GM23338 (cell line): ENCODE results near the gene C1orf21. TPM values are rescaled to one million over a fixed set of nuclear protein-coding genes. Genes with fewer than 3 reads are reported as not detected.

Source experiments
- ATAC-seq: fragments of 200-7000 bp; cut with Tn5 transposase; 3 replicates; pipeline ENCODE4 v1.9.1; 2020
- DNase-seq: peaks from one replicate; pipeline ENCODE4 v3.0.0-alpha.2; 2015; ENCODE audit warnings: low spot score
- H2AFZ ChIP-seq: fragments of 200-600 bp; sonication (generic); 2 replicates; pipeline ENCODE4 v1.8.0; 2016; ENCODE audit warnings: antibody characterized with exemption, mild to moderate bottlenecking, moderate library complexity
- H3F3A ChIP-seq: fragments of 200-600 bp; sonication (generic); replicated peaks from 2 replicates; pipeline ENCODE4 v1.8.0; 2017; ENCODE audit warnings: antibody characterized with exemption, mixed run types, low read depth
- H3K27ac ChIP-seq: fragments of 200-600 bp; sonication (generic); 2 replicates; pipeline ENCODE4 v1.6.1; 2016; ENCODE audit warnings: low read depth
- H3K27me3 ChIP-seq: fragments of 200-600 bp; sonication (generic); 2 replicates; pipeline ENCODE4 v1.8.0; 2016; ENCODE audit warnings: mild to moderate bottlenecking, mixed run types, moderate library complexity; ENCODE audit not compliant: insufficient read depth
- H3K36me3 ChIP-seq: fragments of 200-600 bp; sonication (generic); 2 replicates; pipeline ENCODE4 v1.8.0; 2016; ENCODE audit warnings: mild to moderate bottlenecking; ENCODE audit not compliant: insufficient read depth
- H3K4me1 ChIP-seq: fragments of 200-600 bp; sonication (generic); 2 replicates; pipeline ENCODE4 v1.8.0; 2016; ENCODE audit warnings: mild to moderate bottlenecking, moderate library complexity; ENCODE audit not compliant: insufficient read depth
- H3K4me2 ChIP-seq: fragments of 200-600 bp; sonication (generic); 2 replicates; pipeline ENCODE4 v1.7.1; 2017; ENCODE audit warnings: mixed run types
- H3K4me3 ChIP-seq: fragments of 200-600 bp; sonication (generic); 2 replicates; pipeline ENCODE4 v1.6.1; 2016; ENCODE audit warnings: mixed run types
- H3K79me2 ChIP-seq: fragments of 200-600 bp; sonication (generic); replicated peaks from 2 replicates; pipeline ENCODE4 v1.8.0; 2017; ENCODE audit warnings: mild to moderate bottlenecking; ENCODE audit not compliant: insufficient read depth
- H3K9me2 ChIP-seq: fragments of 200-600 bp; sonication (generic); 2 replicates; pipeline ENCODE4 v1.8.0; 2017; ENCODE audit not compliant: insufficient read depth
- H4K20me1 ChIP-seq: fragments of 200-600 bp; sonication (generic); replicated peaks from 2 replicates; pipeline ENCODE4 v1.8.0; 2017; ENCODE audit warnings: mild to moderate bottlenecking; ENCODE audit not compliant: insufficient read depth
- H3K27ac Mint-ChIP-seq: 2 replicates; pipeline ENCODE4 v1.8.0; 2020; ENCODE audit warnings: inconsistent platforms, mild to moderate bottlenecking, moderate library complexity, mixed read lengths
- H3K27me3 Mint-ChIP-seq: 3 replicates; pipeline ENCODE4 v1.8.0; 2022; ENCODE audit warnings: low read depth, mild to moderate bottlenecking, moderate library complexity, mixed read lengths, inconsistent platforms; ENCODE audit not compliant: insufficient read depth, poor library complexity
- H3K36me3 Mint-ChIP-seq: 3 replicates; pipeline ENCODE4 v1.8.0; 2021; ENCODE audit warnings: low read depth, mild to moderate bottlenecking, inconsistent platforms, moderate library complexity, mixed read lengths
- H3K4me1 Mint-ChIP-seq: 3 replicates; pipeline ENCODE4 v1.8.0; 2020; ENCODE audit warnings: mild to moderate bottlenecking, inconsistent platforms, mixed read lengths
- H3K4me3 Mint-ChIP-seq: 3 replicates; pipeline ENCODE4 v1.8.0; 2021; ENCODE audit warnings: moderate library complexity, mild to moderate bottlenecking, inconsistent platforms, mixed read lengths
- H3K9me3 Mint-ChIP-seq: 3 replicates; pipeline ENCODE4 v1.8.0; 2020; ENCODE audit warnings: moderate library complexity, mild to moderate bottlenecking, inconsistent platforms, mixed read lengths
- JUNB ChIP-seq: IDR thresholded peaks from one replicate; pipeline ENCODE4 v1.6.1; 2016; ENCODE audit warnings: antibody characterized with exemption; ENCODE audit not compliant: unreplicated experiment
- NANOG ChIP-seq: IDR thresholded peaks from 2 replicates; pipeline ENCODE4 v1.6.1; 2016; ENCODE audit warnings: antibody characterized with exemption, borderline replicate concordance
- STAT1 ChIP-seq: IDR thresholded peaks from one replicate; pipeline ENCODE4 v1.6.1; 2016; ENCODE audit warnings: antibody characterized with exemption; ENCODE audit not compliant: unreplicated experiment
- ZNF114 ChIP-seq: fragments of 250-450 bp; sonication (Bioruptor Pico); IDR thresholded peaks from 2 replicates; pipeline ENCODE4 v1.5.0; 2020; ENCODE audit warnings: mild to moderate bottlenecking, moderate library complexity
- polyA plus RNA-seq: library from polyadenylated mRNA; unstranded; fragments of >200 nt; fragmentation: Nextera tagmentation; extraction: Ambion mirVana; gene quantifications from 2 replicates; pipeline ENCODE4 v1.2.1, GENCODE V29; 2016
- total RNA-seq: library from RNA; depleted of rRNA; stranded (reverse); fragments of >200 nt; shearing (Covaris generic); gene quantifications from 2 replicates; pipeline ENCODE4 v1.2.3, GENCODE V29; 2014
- TF ChIP-seq, protein P1 (sequence below): IDR thresholded peaks from 2 replicates; pipeline ENCODE4 v1.6.1; 2016; ENCODE audit warnings: antibody characterized with exemption
- TF ChIP-seq, protein P2 (sequence below), 2 experiments: fragments of 200-600 bp in 1 of 2; sonication (generic) in 1 of 2; conservative IDR thresholded peaks; 2 replicates each; pipeline versions ENCODE4 v1.5.1 to v1.6.1; 2016 to 2017; ENCODE audit warnings: antibody characterized with exemption in 2 of 2, low read depth in 2 of 2, mild to moderate bottlenecking in 2 of 2, moderate library complexity in 1 of 2
- TF ChIP-seq, protein P3 (sequence below): IDR thresholded peaks from one replicate; pipeline ENCODE4 v1.6.1; 2018; ENCODE audit warnings: antibody characterized with exemption; ENCODE audit not compliant: unreplicated experiment

C1orf21 gene
- total and polyA plus RNA-seq, 2 experiments from 2014 or later: 28.0 to 40.4 TPM

DNA sequence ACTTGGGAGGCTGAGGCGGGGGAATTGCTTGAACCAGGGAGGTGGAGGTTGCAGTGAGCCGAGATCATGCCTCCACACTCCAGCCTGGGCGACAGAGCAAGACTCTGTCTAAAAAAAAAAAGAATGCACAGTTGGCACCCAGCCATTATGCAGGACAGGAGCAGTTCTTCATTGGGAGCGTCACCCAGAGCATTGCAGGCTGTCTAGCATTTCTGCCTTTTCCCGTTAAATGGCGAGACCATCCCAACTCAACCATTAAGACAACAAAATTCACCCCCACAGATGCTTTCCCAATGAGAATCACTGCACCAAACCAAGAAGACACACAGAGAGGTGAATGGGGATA, 262.0 kb downstream of the C1orf21 start (continued):
- TF ChIP-seq, protein P1, sequence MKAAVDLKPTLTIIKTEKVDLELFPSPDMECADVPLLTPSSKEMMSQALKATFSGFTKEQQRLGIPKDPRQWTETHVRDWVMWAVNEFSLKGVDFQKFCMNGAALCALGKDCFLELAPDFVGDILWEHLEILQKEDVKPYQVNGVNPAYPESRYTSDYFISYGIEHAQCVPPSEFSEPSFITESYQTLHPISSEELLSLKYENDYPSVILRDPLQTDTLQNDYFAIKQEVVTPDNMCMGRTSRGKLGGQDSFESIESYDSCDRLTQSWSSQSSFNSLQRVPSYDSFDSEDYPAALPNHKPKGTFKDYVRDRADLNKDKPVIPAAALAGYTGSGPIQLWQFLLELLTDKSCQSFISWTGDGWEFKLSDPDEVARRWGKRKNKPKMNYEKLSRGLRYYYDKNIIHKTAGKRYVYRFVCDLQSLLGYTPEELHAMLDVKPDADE: no peak
- no peak for TF ChIP-seq STAT1
- TF ChIP-seq ZNF114: no peak
- TF ChIP-seq NANOG: no peak
- TF ChIP-seq, protein P2, sequence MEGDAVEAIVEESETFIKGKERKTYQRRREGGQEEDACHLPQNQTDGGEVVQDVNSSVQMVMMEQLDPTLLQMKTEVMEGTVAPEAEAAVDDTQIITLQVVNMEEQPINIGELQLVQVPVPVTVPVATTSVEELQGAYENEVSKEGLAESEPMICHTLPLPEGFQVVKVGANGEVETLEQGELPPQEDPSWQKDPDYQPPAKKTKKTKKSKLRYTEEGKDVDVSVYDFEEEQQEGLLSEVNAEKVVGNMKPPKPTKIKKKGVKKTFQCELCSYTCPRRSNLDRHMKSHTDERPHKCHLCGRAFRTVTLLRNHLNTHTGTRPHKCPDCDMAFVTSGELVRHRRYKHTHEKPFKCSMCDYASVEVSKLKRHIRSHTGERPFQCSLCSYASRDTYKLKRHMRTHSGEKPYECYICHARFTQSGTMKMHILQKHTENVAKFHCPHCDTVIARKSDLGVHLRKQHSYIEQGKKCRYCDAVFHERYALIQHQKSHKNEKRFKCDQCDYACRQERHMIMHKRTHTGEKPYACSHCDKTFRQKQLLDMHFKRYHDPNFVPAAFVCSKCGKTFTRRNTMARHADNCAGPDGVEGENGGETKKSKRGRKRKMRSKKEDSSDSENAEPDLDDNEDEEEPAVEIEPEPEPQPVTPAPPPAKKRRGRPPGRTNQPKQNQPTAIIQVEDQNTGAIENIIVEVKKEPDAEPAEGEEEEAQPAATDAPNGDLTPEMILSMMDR (conservative IDR thresholded peaks at IDR 0.05; ENCODE audit: low read depth in 2 of 2): no peak
- no peak for TF ChIP-seq JUNB

DNA sequence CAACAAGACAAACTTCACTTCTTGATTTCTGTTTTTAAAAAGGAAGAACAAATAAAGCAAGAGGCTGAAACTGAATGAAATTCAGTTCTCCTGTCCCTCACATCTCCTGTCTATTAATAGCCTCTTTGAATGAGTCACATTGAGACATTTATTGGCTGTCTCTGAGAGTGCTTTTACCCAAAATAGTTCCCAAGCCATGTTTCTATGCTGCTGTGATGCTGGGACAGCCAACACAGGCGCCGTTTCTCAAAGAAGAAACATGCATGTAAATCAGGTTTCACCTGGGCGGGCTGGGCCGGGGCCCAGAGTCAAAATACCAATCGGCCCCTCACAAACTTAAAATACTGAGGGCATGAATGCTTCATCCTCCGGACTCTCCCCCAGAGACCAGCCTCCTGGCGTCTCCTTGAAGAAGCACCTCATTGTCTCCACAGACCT, 262.6 kb downstream of the C1orf21 start:
- Histone ChIP-seq H3K36me3 (no peaks in the 10 kb centered on the region; the same call in 1 of the 2 replicates), H3K4me1 (no peaks in the 10 kb centered on the region), H3K4me3 (no peak overlapping the region), H4K20me1 (no peaks in the 10 kb centered on the region), H3F3A (no peaks in the 10 kb centered on the region), H2AFZ (no peak overlapping the region), H3K4me2 (no peak overlapping the region), H3K27me3 (no peaks in the 10 kb centered on the region), H3K27ac (no peak overlapping the region), H3K9me2 (no peaks in the 10 kb centered on the region), H3K79me2 (no peaks in the 10 kb centered on the region)
- peaks cover 3% of the 10 kb centered on the region; the same call in 1 of the 3 replicates for H3K36me3 Mint-ChIP-seq
- H3K27me3 Mint-ChIP-seq: peaks cover 5% of the 10 kb centered on the region
- no peak overlapping the region for H3K27ac Mint-ChIP-seq
- no peak for TF ChIP-seq STAT1
- no peaks in the 10 kb centered on the region for H3K4me1 Mint-ChIP-seq
- no peak for ATAC-seq
- DNase-seq: no peak
- no peak overlapping the region for H3K4me3 Mint-ChIP-seq
- peaks cover 8% of the 10 kb centered on the region for H3K9me3 Mint-ChIP-seq

DNA sequence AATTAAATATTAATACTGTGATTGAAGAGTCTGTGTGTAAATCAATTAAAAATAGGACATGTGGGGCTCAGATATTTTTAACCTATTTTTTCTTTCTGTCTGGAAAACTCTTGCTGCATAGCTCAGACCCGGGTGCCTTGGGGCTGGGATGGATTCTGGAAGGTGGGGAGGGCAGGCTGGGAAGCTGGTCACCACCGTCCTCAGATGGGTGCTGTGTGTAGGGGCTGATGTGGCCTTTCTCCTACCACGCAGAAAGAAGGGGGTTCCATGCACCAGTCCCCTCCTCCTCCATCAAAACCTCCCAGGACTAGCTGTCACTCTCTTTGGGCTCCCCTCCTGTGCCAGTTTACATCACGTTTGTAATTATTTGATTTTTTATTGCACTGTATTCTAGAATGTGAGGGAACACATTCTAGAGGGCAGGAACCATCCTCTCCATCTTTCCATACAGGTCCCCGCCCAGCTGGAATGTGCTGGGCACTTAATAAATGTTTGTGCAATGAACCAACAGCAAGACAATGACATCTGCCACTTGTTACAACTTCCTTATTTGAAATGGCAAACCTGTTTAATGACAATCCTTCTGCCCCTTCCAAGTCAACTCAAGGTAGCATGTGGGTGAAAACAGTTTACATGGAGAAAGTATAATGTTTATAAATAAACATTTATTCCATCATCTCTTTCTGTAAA, 263.5 kb downstream of the C1orf21 start:
- H3K4me3 ChIP-seq: no peak overlapping the region
- H3K27ac ChIP-seq: no peak overlapping the region
- Mint-ChIP-seq H3K36me3 (peaks cover 3% of the 10 kb centered on the region; the same call in 1 of the 3 replicates), H3K9me3 (peaks cover 8% of the 10 kb centered on the region), H3K4me3 (no peak overlapping the region), H3K27ac (no peak overlapping the region), H3K27me3 (peaks cover 5% of the 10 kb centered on the region), H3K4me1 (peaks cover 3% of the 10 kb centered on the region; the same call in 2 of the 3 replicates)
- no peaks in the 10 kb centered on the region for H3K4me1 ChIP-seq
- no peaks in the 10 kb centered on the region for H4K20me1 ChIP-seq
- ATAC-seq (no peak), DNase-seq (no peak)
- H2AFZ ChIP-seq: no peak overlapping the region
- no peak overlapping the region for H3K4me2 ChIP-seq
- no peaks in the 10 kb centered on the region; the same call in 1 of the 2 replicates for H3K36me3 ChIP-seq
- H3K27me3 ChIP-seq: no peaks in the 10 kb centered on the region
- no peaks in the 10 kb centered on the region for H3K79me2 ChIP-seq
- no peaks in the 10 kb centered on the region for H3F3A ChIP-seq
- 0 out of 2 replicates have a peak, but pooled peaks cover 8% of the 10 kb centered on the region for H3K9me2 ChIP-seq
- TF ChIP-seq, protein P2 (conservative IDR thresholded peaks at IDR 0.05; ENCODE audit: low read depth in 2 of 2): no peak
- TF ChIP-seq JUNB: no peak
- TF ChIP-seq, protein P3, sequence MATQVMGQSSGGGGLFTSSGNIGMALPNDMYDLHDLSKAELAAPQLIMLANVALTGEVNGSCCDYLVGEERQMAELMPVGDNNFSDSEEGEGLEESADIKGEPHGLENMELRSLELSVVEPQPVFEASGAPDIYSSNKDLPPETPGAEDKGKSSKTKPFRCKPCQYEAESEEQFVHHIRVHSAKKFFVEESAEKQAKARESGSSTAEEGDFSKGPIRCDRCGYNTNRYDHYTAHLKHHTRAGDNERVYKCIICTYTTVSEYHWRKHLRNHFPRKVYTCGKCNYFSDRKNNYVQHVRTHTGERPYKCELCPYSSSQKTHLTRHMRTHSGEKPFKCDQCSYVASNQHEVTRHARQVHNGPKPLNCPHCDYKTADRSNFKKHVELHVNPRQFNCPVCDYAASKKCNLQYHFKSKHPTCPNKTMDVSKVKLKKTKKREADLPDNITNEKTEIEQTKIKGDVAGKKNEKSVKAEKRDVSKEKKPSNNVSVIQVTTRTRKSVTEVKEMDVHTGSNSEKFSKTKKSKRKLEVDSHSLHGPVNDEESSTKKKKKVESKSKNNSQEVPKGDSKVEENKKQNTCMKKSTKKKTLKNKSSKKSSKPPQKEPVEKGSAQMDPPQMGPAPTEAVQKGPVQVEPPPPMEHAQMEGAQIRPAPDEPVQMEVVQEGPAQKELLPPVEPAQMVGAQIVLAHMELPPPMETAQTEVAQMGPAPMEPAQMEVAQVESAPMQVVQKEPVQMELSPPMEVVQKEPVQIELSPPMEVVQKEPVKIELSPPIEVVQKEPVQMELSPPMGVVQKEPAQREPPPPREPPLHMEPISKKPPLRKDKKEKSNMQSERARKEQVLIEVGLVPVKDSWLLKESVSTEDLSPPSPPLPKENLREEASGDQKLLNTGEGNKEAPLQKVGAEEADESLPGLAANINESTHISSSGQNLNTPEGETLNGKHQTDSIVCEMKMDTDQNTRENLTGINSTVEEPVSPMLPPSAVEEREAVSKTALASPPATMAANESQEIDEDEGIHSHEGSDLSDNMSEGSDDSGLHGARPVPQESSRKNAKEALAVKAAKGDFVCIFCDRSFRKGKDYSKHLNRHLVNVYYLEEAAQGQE: no peak
- TF ChIP-seq, protein P1: no peak
